Liver (tissue), 9 donors: ENCODE data around the gene UBFD1. TPM values are rescaled to one million over a fixed set of nuclear protein-coding genes. Genes with fewer than 3 reads are reported as not detected.

ENCODE experiments used
- DNase-seq: peaks from one replicate; pipeline ENCODE4 v3.0.0-alpha.2; 2017; ENCODE audit warnings: low spot score
- H3K27ac ChIP-seq, 2 donors: one replicate each; pipeline ENCODE4 v1.7.0; 2013; ENCODE audit warnings: inconsistent platforms in 2 of 2, low read length in 2 of 2, control low read depth in 1 of 2, low read depth in 1 of 2, mild to moderate bottlenecking in 1 of 2
- H3K27me3 ChIP-seq, 4 donors: one replicate each; pipeline versions ENCODE4 v1.6.1 to v1.7.0; 2013; ENCODE audit warnings: low read length in 3 of 4, inconsistent platforms in 1 of 4, mild to moderate bottlenecking in 1 of 4, moderate library complexity in 1 of 4; ENCODE audit not compliant: control insufficient read depth in 4 of 4, insufficient read depth in 4 of 4
- H3K36me3 ChIP-seq, 4 donors: one replicate each; pipeline versions ENCODE4 v1.6.1 to v1.7.0; 2013; ENCODE audit warnings: low read length in 3 of 4, mild to moderate bottlenecking in 3 of 4, low read depth in 1 of 4, moderate library complexity in 1 of 4; ENCODE audit not compliant: control insufficient read depth in 4 of 4, insufficient read depth in 3 of 4
- H3K4me1 ChIP-seq, 4 donors: one replicate each; pipeline versions ENCODE4 v1.6.1 to v1.7.0; 2013; ENCODE audit warnings: low read length in 3 of 4, mild to moderate bottlenecking in 3 of 4, moderate library complexity in 1 of 4; ENCODE audit not compliant: control insufficient read depth in 4 of 4, insufficient read depth in 4 of 4
- H3K4me3 ChIP-seq, 3 donors: one replicate each; pipeline versions ENCODE4 v1.6.1 to v1.7.0; 2013; ENCODE audit warnings: low read length in 3 of 3, control low read depth in 1 of 3, low read depth in 1 of 3, mild to moderate bottlenecking in 1 of 3
- H3K9ac ChIP-seq, 2 donors: one replicate each; pipeline ENCODE4 v1.7.0; 2013; ENCODE audit warnings: low read length in 2 of 2, mild to moderate bottlenecking in 2 of 2, moderate library complexity in 2 of 2, control low read depth in 1 of 2, low read depth in 1 of 2
- H3K9me3 ChIP-seq, 4 donors: one replicate each; pipeline versions ENCODE4 v1.6.1 to v1.7.0; 2013; ENCODE audit warnings: low read length in 3 of 4; ENCODE audit not compliant: control insufficient read depth in 4 of 4
- FOXA2 ChIP-seq: IDR thresholded peaks from 2 replicates; pipeline ENCODE4 v1.6.1; 2016; ENCODE audit warnings: antibody characterized with exemption
- GABPA ChIP-seq, 2 donors: IDR thresholded peaks in 1 of 2; conservative IDR thresholded peaks in 1 of 2; 2 replicates each; pipeline ENCODE4 v1.6.1; 2016; ENCODE audit warnings: antibody characterized with exemption in 2 of 2, mild to moderate bottlenecking in 1 of 2, moderate library complexity in 1 of 2
- HNF4A ChIP-seq, 2 donors: conservative IDR thresholded peaks; 2 replicates each; pipeline ENCODE4 v1.6.1; 2016; ENCODE audit warnings: antibody characterized with exemption in 2 of 2, mild to moderate bottlenecking in 2 of 2
- HNF4G ChIP-seq: IDR thresholded peaks from 2 replicates; pipeline ENCODE4 v1.6.1; 2016; ENCODE audit warnings: antibody characterized with exemption
- JUND ChIP-seq, 2 donors: IDR thresholded peaks; 2 replicates each; pipeline ENCODE4 v1.6.1; 2016; ENCODE audit warnings: antibody characterized with exemption in 2 of 2
- NR2F2 ChIP-seq: IDR thresholded peaks from 2 replicates; pipeline ENCODE4 v1.6.1; 2016; ENCODE audit warnings: antibody characterized with exemption
- RAD21 ChIP-seq, 2 donors: IDR thresholded peaks; 2 replicates each; pipeline ENCODE4 v1.6.1; 2016; ENCODE audit warnings: antibody characterized with exemption in 2 of 2, mild to moderate bottlenecking in 2 of 2
- RXRA ChIP-seq, 2 donors: IDR thresholded peaks; 2 replicates each; pipeline ENCODE4 v1.6.1; 2017 to 2018; ENCODE audit warnings: antibody characterized with exemption in 2 of 2, mild to moderate bottlenecking in 1 of 2
- SP1 ChIP-seq: IDR thresholded peaks from 2 replicates; pipeline ENCODE4 v1.6.1; 2018; ENCODE audit warnings: antibody characterized with exemption, mild to moderate bottlenecking
- TAF1 ChIP-seq: conservative IDR thresholded peaks from 2 replicates; pipeline ENCODE4 v1.6.1; 2016; ENCODE audit warnings: antibody characterized with exemption, mild to moderate bottlenecking
- YY1 ChIP-seq: IDR thresholded peaks from 2 replicates; pipeline ENCODE4 v1.6.1; 2016; ENCODE audit warnings: antibody characterized with exemption, mild to moderate bottlenecking
- WGBS: extraction: QIAGEN DNeasy Blood & Tissue Kit; methylation state at CpG from one replicate; pipeline ENCODE4 v1.1.7; 2013; 5-methylcytosine and 5-hydroxymethylcytosine counted together
- polyA plus RNA-seq, 2 donors: library from polyadenylated mRNA; stranded (reverse) in 1 of 2; unstranded in 1 of 2; fragments of 200-250 nt in 1 of 2; fragments of >200 nt in 1 of 2; fragmentation: Nextera tagmentation in 1 of 2; extraction: Ambion mirVana in 1 of 2; gene quantifications; one replicate each; pipeline versions ENCODE4 v1.2.1 to v1.2.3, GENCODE V29; 2013 to 2015
- total RNA-seq, 2 donors: library from RNA; depleted of rRNA; stranded (reverse); fragments of >200 nt; gene quantifications; one replicate each; pipeline ENCODE4 v1.2.3, GENCODE V29; 2014
- TF ChIP-seq, protein P1 (sequence below): IDR thresholded peaks from 2 replicates; pipeline ENCODE4 v1.6.1; 2016; ENCODE audit warnings: antibody characterized with exemption, mild to moderate bottlenecking
- TF ChIP-seq, protein P2 (sequence below): IDR thresholded peaks from 2 replicates; pipeline ENCODE4 v1.6.1; 2016; ENCODE audit warnings: antibody characterized with exemption
- TF ChIP-seq, protein P3 (sequence below): fragments of 150-350 bp; IDR thresholded peaks from 2 replicates; pipeline ENCODE4 v1.5.1; 2017; ENCODE audit warnings: improper control_type of control experiment, low read depth, low read length; ENCODE audit not compliant: missing input control
- TF ChIP-seq, protein P4 (sequence below): IDR thresholded peaks from 2 replicates; pipeline ENCODE4 v1.6.1; 2016; ENCODE audit warnings: antibody characterized with exemption
- donor health status: healthy.
- donor health status: healthy.
- donor health status: healthy.
- donor health status: healthy.
- donor health status: healthy.

The UBFD1 gene
- total and polyA plus RNA-seq, 4 donors, result 9.2 to 42.4 (median 25.6) TPM

DNA sequence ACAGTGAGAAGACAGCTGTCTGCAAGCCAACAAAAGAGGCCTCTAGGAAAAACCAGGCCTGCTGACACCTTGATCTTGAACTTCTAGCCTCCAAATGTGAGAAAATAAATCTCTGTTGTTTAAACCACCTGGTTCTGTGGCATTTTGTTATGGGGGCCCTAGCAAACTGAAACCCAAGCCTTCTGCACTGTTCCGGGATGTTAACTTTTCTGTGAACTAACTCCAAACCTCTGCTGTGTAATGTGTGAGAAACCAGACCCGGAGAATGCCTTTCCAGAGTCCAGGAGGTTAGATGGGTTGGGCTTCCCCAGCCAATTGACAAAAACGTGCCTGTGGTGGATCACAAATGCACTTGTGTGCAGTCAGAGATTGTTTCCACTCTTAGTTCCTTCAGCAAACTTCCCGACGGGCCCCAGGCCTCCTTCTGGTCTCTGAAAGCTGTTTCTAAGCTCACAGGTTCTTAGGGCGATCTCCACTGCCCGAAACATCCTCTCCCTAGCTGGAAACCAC, 33.6 kb upstream of the UBFD1 start:
- H3K9ac ChIP-seq, result no peak overlapping the region
- peaks cover 3 to 46% (median 33%) of the 10 kb centered on the region in 4 donors for H3K36me3 ChIP-seq
- 92% methylated on average over 7 of the region's 7 CpGs for WGBS
- H3K9me3 ChIP-seq, result no peaks in the 10 kb centered on the region
- no peak overlapping the region for H3K27ac ChIP-seq
- no peaks in the 10 kb centered on the region for H3K27me3 ChIP-seq
- TF ChIP-seq TAF1 (no peak), HNF4G (no peak), RXRA (IDR thresholded peaks at IDR 0.05) (no peak), YY1 (no peak), GABPA (IDR thresholded peaks at IDR 0.05 in 1 of 2, conservative IDR thresholded peaks at IDR 0.05 in 1 of 2) (no peak), FOXA2 (no peak), SP1 (no peak)
- TF ChIP-seq, protein P1, sequence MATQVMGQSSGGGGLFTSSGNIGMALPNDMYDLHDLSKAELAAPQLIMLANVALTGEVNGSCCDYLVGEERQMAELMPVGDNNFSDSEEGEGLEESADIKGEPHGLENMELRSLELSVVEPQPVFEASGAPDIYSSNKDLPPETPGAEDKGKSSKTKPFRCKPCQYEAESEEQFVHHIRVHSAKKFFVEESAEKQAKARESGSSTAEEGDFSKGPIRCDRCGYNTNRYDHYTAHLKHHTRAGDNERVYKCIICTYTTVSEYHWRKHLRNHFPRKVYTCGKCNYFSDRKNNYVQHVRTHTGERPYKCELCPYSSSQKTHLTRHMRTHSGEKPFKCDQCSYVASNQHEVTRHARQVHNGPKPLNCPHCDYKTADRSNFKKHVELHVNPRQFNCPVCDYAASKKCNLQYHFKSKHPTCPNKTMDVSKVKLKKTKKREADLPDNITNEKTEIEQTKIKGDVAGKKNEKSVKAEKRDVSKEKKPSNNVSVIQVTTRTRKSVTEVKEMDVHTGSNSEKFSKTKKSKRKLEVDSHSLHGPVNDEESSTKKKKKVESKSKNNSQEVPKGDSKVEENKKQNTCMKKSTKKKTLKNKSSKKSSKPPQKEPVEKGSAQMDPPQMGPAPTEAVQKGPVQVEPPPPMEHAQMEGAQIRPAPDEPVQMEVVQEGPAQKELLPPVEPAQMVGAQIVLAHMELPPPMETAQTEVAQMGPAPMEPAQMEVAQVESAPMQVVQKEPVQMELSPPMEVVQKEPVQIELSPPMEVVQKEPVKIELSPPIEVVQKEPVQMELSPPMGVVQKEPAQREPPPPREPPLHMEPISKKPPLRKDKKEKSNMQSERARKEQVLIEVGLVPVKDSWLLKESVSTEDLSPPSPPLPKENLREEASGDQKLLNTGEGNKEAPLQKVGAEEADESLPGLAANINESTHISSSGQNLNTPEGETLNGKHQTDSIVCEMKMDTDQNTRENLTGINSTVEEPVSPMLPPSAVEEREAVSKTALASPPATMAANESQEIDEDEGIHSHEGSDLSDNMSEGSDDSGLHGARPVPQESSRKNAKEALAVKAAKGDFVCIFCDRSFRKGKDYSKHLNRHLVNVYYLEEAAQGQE, result no peak
- DNase-seq, result no peak
- no peaks in the 10 kb centered on the region for H3K4me1 ChIP-seq
- H3K4me3 ChIP-seq, result no peak overlapping the region

DNA sequence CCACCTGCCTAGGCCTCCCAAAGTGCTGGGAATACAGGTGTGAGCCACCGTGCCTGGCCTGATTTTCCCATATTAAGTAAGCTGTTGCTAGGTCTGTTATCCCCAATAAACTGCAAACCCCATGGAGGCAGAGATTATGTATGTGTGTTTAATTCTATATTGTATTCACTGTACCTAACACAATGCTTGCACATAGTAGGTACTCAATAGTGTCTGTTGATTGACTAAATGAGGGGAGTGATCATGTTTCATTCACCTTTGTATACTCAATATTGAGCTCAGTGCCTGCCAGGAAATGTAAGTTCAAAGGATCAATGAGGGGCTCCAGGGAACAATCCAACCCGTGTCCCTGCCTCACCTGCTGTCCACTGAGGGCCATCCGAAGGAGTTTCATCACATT, 32.6 kb upstream of the UBFD1 start:
- Histone ChIP-seq H3K9ac (no peak overlapping the region), H3K4me1 (no peaks in the 10 kb centered on the region), H3K9me3 (no peaks in the 10 kb centered on the region), H3K4me3 (no peak overlapping the region), H3K27ac (no peak overlapping the region), H3K27me3 (no peaks in the 10 kb centered on the region), H3K36me3 (peaks cover 9 to 55% (median 40%) of the 10 kb centered on the region in 4 donors)
- 95% methylated on average over 3 of the region's 3 CpGs for WGBS
- no peak for DNase-seq
- TF ChIP-seq HNF4A (conservative IDR thresholded peaks at IDR 0.05), result no peak
- no peak for TF ChIP-seq GABPA (IDR thresholded peaks at IDR 0.05 in 1 of 2, conservative IDR thresholded peaks at IDR 0.05 in 1 of 2)
- TF ChIP-seq FOXA2, result no peak
- no peak for TF ChIP-seq JUND (IDR thresholded peaks at IDR 0.05)
- no peak for TF ChIP-seq RAD21 (IDR thresholded peaks at IDR 0.05)
- TF ChIP-seq, protein P2, sequence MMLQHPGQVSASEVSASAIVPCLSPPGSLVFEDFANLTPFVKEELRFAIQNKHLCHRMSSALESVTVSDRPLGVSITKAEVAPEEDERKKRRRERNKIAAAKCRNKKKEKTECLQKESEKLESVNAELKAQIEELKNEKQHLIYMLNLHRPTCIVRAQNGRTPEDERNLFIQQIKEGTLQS, result no peak
- TF ChIP-seq HNF4G, result no peak
- TF ChIP-seq TAF1, result no peak
- no peak for TF ChIP-seq NR2F2
- TF ChIP-seq, protein P3, sequence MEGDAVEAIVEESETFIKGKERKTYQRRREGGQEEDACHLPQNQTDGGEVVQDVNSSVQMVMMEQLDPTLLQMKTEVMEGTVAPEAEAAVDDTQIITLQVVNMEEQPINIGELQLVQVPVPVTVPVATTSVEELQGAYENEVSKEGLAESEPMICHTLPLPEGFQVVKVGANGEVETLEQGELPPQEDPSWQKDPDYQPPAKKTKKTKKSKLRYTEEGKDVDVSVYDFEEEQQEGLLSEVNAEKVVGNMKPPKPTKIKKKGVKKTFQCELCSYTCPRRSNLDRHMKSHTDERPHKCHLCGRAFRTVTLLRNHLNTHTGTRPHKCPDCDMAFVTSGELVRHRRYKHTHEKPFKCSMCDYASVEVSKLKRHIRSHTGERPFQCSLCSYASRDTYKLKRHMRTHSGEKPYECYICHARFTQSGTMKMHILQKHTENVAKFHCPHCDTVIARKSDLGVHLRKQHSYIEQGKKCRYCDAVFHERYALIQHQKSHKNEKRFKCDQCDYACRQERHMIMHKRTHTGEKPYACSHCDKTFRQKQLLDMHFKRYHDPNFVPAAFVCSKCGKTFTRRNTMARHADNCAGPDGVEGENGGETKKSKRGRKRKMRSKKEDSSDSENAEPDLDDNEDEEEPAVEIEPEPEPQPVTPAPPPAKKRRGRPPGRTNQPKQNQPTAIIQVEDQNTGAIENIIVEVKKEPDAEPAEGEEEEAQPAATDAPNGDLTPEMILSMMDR, result no peak
- TF ChIP-seq, protein P4, sequence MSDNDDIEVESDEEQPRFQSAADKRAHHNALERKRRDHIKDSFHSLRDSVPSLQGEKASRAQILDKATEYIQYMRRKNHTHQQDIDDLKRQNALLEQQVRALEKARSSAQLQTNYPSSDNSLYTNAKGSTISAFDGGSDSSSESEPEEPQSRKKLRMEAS, result no peak
